Measurements from ENCODE around the gene MTUS2. TPM values are rescaled to one million over a fixed set of nuclear protein-coding genes. Genes with fewer than 3 reads are reported as not detected.

Gene MTUS2
- total RNA-seq, 2 donors from 2014 or later = not detected

DNA sequence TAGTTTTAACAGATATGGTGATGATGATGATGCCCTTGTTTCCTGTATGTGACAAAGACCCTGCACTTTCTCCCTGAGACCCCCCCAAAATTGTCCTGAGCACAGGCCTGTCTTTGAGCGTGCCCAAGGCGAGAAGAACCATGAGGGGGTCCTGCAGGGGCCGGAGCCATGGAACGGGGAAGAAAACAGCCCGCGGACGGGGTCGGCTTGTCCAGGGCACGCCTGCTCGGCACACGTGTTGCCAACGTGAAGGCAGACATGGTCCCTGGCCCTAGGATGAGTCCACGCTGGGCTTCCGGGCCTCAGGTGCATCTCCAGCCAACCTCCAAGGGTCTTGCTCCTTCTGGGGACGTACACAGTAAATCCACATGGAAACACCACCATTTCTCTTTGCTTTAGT lies 684.6 kb downstream of the MTUS2 start:
- peaks cover 12 to 16% of the 10 kb centered on the region in 2 donors for H3K27me3 Mint-ChIP-seq
- peak; percentile 28 for DNase-seq (ENCODE audit: low spot score)
- H3K36me3 Mint-ChIP-seq = no peaks in the 10 kb centered on the region
- peaks cover 0 to 5% of the 10 kb centered on the region in 2 donors for H3K4me1 Mint-ChIP-seq (ENCODE audit: low read depth in 2 of 2)
- H3K27ac Mint-ChIP-seq = no peak overlapping the region
- H3K4me3 Mint-ChIP-seq = no peak overlapping the region
- H3K9me3 Mint-ChIP-seq = no peaks in the 10 kb centered on the region
- ATAC-seq = no peak

DNA sequence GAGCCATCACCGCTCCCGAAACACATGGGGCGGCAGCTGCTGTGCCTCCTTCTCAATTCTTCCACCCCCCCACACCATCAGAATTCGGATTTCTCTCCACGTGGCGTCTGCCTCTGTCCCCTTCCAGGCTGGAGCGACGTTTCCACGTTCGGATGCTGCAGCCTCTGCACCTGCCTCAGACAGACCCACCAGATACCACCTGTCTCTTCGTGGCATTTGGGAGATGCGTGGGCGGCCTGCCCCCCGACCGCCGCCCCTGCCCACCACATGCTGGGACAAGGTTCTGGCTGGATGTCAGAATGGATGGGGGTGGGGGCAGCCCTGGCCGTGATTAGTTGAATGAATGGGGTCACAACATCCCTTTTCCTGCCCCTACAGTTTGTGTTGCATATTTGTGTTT lies 685.4 kb downstream of the MTUS2 start:
- no peaks in the 10 kb centered on the region for H3K9me3 Mint-ChIP-seq
- no peaks in the 10 kb centered on the region for H3K36me3 Mint-ChIP-seq
- H3K27ac Mint-ChIP-seq = no peak overlapping the region
- ATAC-seq = no peak
- H3K4me3 Mint-ChIP-seq = no peak overlapping the region
- H3K4me1 Mint-ChIP-seq (ENCODE audit: low read depth in 2 of 2) = peaks cover 0 to 5% of the 10 kb centered on the region in 2 donors
- peaks cover 12 to 16% of the 10 kb centered on the region in 2 donors for H3K27me3 Mint-ChIP-seq
- DNase-seq (ENCODE audit: low spot score) = peak; percentile 29

DNA sequence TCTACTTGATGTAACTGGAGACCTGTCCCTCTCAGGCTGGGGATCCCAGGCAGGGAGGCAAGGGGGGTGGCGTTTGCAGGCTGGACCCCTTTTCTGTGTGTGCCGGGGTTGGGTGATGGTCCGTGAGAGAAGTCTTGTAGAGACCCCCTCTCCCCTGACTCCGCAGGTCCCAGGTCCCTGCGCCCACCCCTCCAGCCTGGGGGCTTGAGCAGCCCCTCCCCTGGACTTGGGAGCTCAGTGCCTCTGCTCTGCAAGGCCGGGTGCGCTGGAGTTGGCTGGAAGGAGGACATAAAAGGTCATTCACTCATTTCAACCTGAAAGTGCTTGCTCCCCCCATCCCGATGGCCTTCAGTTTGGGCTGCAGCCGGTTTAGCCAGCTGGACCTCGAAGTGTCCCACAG lies 685.8 kb downstream of the MTUS2 start:
- Mint-ChIP-seq H3K27ac (no peak overlapping the region), H3K4me1 (ENCODE audit: low read depth in 2 of 2) (peaks cover 0 to 5% of the 10 kb centered on the region in 2 donors), H3K27me3 (peaks cover 12 to 16% of the 10 kb centered on the region in 2 donors), H3K4me3 (no peak overlapping the region), H3K9me3 (no peaks in the 10 kb centered on the region), H3K36me3 (no peaks in the 10 kb centered on the region)
- DNase-seq (ENCODE audit: low spot score) (no peak), ATAC-seq (no peak)

DNA sequence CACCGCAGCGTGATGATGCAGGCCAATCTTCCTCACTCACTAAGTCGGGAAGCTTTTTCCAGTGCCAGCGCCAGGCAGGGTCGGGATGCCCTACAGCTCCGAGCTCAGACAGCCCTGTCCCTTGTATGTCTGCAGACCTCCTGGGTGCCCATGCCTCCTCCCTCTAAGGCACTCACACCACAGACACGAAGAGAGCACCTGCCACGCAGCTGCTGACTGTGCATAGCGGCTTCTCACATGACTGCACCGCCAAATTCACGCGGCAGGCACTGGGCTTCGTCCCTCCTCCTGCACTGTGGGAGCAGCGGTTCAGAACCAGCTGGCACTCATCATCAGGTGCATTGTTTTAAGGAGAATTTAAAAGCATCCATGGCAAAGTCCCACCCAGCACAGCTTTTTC lies 687.2 kb downstream of the MTUS2 start:
- H3K4me1 Mint-ChIP-seq (ENCODE audit: low read depth in 2 of 2) = peaks cover 0 to 5% of the 10 kb centered on the region in 2 donors
- H3K27ac Mint-ChIP-seq = no peak overlapping the region
- peaks cover 8% of the 10 kb centered on the region in 2 donors for H3K27me3 Mint-ChIP-seq
- H3K36me3 Mint-ChIP-seq = no peaks in the 10 kb centered on the region
- no peak overlapping the region for H3K4me3 Mint-ChIP-seq
- no peaks in the 10 kb centered on the region for H3K9me3 Mint-ChIP-seq
- DNase-seq (ENCODE audit: low spot score) (no peak), ATAC-seq (no peak)

DNA sequence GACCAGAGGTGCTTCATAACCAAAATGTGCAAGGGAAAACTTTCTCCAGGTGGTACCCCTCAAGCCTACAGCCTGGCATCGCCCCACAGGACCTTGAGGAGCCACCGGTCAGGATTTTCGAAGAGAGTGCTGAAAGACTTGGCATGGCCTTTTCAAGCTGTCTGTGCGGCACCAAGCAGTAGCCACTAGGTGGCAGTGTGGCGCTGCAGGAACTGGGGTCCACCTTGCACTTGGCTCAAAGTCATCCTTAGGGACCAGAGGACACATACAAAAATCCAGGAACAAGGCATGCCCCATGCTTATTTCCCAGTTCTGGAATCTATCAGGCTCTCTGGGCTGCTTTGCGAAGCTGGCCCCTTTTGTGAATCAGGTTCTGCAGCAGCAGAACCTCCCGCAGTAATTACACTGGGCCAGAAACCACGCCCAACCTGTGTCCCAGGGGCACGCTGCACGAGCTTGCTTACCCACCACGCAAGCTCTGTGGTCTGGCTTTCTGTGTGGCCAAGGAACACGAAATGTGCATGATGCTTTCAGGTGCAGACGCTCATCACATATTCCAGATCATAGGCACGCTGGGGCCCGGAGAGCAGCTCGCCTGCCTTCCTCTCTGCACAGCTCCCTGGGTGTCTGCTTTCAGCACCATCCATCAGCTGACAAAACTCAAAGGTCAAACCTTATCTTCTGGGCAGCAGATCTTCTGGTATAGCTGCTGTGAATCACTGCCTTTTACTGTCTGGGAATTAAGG lies 688.2 kb downstream of the MTUS2 start:
- H3K36me3 Mint-ChIP-seq = no peaks in the 10 kb centered on the region
- no peak overlapping the region for H3K27ac Mint-ChIP-seq
- H3K9me3 Mint-ChIP-seq = no peaks in the 10 kb centered on the region
- ATAC-seq (peak; percentile 66 to 74), DNase-seq (ENCODE audit: low spot score) (peak; percentile 83)
- no peak overlapping the region for H3K4me3 Mint-ChIP-seq
- peaks cover 4 to 6% of the 10 kb centered on the region in 2 donors for H3K27me3 Mint-ChIP-seq
- H3K4me1 Mint-ChIP-seq (ENCODE audit: low read depth in 2 of 2) = peaks cover 0 to 5% of the 10 kb centered on the region in 2 donors

DNA sequence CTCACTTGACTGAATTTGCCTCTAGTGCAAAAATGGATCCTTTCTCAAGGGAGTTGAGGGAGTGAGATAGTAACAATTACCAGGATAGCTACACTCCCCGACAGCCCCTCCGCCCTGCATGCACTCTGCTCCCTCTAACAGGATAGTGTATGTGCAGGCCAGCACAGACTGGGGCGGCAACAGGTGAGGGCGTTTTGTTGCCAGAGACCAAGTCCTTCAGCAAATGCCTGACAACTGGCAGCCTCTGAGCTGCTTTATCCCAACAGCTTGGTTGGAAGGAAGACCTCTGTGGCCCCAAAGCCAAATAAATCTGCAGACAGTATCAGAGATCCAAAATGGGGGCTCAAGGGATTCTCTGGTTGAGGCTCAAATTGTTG lies 688.7 kb downstream of the MTUS2 start:
- Mint-ChIP-seq H3K4me3 (no peak overlapping the region), H3K36me3 (no peaks in the 10 kb centered on the region), H3K27ac (no peak overlapping the region), H3K9me3 (no peaks in the 10 kb centered on the region), H3K4me1 (ENCODE audit: low read depth in 2 of 2) (peaks cover 0 to 5% of the 10 kb centered on the region in 2 donors), H3K27me3 (peaks cover 0 to 3% of the 10 kb centered on the region in 2 donors)
- DNase-seq (ENCODE audit: low spot score) (no peak), ATAC-seq (no peak)

DNA sequence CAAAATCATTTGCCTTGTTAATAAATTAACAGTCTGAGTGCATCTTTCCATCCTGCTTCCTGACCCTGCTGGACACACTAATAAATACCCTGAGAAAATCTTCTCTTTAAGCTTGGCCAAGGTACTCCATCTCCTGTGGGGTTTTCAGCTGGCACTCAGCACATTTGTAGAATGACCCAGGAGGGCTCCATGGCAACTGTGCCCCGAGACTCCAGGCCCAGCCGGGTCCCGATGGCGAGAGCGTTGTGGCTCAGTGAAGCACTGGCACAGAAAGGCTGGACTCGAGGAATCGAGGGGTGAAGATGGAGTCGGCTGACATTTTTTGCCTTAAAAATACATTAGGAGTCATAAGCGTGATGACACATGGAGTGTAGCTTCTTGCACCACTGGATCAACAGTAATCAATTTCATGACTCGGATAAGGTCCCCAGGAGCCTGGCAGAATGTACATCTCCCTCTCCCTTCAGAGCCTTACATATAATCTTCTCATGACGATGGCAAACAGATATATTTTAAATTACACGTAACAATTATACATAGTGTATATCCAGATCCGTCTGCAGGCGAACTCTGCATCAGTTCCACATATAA lies 690.0 kb downstream of the MTUS2 start:
- Mint-ChIP-seq H3K36me3 (no peaks in the 10 kb centered on the region), H3K4me3 (no peak overlapping the region), H3K4me1 (ENCODE audit: low read depth in 2 of 2) (peaks cover 0 to 5% of the 10 kb centered on the region in 2 donors), H3K27ac (no peak overlapping the region), H3K9me3 (no peaks in the 10 kb centered on the region), H3K27me3 (no peaks in the 10 kb centered on the region)
- DNase-seq (ENCODE audit: low spot score) (no peak), ATAC-seq (no peak)

DNA sequence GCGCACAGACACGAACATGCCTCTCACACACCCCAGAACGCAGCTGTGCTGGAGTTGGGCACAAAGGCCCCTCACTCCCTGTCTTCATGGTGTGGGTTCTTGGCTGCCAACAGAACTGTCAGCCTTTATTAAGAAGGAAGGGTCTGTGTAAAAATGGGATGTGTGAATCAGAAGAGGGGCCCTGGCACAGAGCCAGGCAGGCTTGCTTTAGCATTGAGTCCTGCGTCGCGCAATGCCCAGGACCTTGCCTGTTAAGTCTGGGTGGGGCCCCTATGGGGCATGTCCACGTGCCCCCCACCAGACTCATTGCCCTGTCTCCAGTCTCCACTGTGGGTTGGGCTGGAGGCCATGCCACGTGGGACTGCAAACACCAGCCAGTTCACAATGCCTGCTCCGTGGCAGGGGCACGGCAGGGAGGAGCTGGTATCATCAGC lies 690.5 kb downstream of the MTUS2 start:
- Mint-ChIP-seq H3K4me1 (ENCODE audit: low read depth in 2 of 2) (peaks cover 0 to 5% of the 10 kb centered on the region in 2 donors), H3K27me3 (no peaks in the 10 kb centered on the region), H3K36me3 (no peaks in the 10 kb centered on the region), H3K9me3 (no peaks in the 10 kb centered on the region), H3K4me3 (no peak overlapping the region), H3K27ac (peak overlapping the region in 1 of 2 donors; percentile 58)
- no peak for ATAC-seq
- no peak for DNase-seq (ENCODE audit: low spot score)

DNA sequence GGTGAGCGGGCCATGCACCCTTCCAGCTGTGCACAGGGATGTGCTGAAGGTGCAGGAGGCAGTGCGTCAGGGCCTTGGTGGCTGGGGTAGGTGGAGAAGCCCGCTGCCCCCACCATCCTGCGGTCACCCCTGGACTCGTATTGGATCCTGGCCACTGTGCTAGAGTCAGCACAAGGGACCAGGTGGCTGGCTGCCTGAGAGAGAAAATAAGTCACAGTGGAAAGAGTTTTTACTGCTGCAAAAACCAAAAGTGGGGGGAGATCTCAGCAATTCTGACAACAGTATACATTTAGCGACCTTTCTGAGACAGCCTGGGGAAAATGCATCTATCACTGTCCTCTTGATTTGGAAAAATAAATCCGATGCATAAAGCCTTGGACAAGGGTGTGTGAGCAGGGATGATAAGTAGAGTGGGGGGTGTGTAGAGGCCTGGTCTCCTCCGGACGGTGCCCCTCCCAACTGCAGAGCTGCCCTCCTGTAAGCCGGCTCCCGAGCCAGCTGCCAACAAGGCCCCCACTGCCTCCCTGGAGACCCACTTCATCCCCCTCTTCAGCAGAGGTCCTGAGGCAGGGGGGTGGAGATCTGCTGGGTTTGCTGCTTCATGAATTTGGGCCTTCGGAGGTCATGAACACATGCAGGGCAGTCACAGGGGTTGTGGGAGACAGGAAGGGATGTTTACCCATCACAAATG lies 691.1 kb downstream of the MTUS2 start:
- Mint-ChIP-seq H3K4me1 (ENCODE audit: low read depth in 2 of 2) (peaks cover 0 to 5% of the 10 kb centered on the region in 2 donors), H3K27me3 (no peaks in the 10 kb centered on the region), H3K36me3 (no peaks in the 10 kb centered on the region), H3K27ac (peak overlapping the region in 1 of 2 donors; percentile 58), H3K9me3 (no peaks in the 10 kb centered on the region), H3K4me3 (no peak overlapping the region)
- ATAC-seq = no peak
- DNase-seq (ENCODE audit: low spot score) = no peak

DNA sequence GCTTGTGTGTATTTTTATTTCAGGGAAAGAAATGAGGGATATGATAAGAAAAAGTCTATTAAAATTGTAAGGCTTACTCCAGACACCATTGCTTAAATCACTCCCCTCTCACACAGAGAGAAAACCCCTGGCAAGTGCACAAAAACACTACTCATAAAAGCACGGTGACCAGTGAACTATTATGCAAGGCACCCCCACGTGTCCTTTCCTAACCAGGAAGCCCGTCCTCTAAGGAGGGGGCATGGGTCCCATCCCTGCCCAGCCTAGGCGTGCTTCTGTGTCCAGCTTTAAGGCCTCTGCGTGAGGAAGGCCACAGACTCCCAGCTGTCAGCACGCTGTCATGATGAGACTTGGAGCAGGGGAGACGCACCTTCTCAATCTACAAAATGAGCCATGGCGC lies 691.8 kb downstream of the MTUS2 start:
- Mint-ChIP-seq H3K27me3 (no peaks in the 10 kb centered on the region), H3K4me1 (ENCODE audit: low read depth in 2 of 2) (peaks cover 0 to 5% of the 10 kb centered on the region in 2 donors), H3K4me3 (no peak overlapping the region), H3K36me3 (no peaks in the 10 kb centered on the region), H3K27ac (peak overlapping the region in 1 of 2 donors; percentile 58), H3K9me3 (no peaks in the 10 kb centered on the region)
- no peak for ATAC-seq
- DNase-seq (ENCODE audit: low spot score) = no peak

DNA sequence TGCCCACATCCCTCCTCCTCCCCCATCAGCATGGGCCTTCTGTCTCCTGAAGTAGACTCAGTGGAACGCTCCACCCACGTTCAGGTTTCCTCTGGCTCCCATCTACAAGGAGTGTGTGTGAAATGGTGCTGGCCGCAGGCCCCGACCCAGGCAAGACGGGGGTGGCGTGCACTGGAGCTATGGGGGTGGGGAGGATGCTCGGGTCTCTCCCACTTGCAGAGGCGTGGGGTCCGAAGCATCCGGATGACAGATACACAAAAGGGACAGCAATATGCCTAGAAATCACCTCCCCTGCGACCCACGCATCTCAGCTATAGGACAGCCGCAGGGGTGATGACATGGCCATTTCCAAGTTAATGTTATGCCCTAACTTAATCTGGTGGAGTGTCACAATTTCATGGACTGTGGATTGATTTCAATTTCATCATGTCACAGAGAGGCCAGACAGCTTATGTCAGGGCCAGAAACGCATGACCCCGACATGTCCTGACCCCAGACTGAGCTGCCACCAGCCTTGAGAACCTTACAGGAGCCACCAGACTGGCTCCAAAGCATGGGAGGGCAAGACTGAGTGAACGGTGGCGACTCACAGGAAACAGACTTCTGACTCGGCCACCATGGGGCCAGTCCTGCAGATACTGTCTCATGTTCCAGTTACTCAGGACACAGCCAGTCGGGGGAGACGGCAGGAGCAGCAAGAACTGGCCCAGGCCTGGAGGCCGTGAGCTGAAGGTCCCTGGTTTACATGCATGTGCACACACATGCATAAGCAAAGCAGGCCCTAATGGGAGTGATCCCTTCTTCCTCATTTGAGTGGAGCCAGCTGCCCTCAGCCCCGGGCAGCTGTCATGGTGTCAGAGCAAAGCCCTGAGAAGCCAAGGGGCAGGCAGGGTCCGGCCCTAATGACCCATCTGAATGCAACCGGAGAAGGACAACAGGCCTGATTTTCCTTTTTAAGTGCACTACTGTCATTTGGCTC lies 693.2 kb downstream of the MTUS2 start:
- no peaks in the 10 kb centered on the region for H3K9me3 Mint-ChIP-seq
- no peak overlapping the region for H3K27ac Mint-ChIP-seq
- H3K4me3 Mint-ChIP-seq = no peak overlapping the region
- no peaks in the 10 kb centered on the region for H3K27me3 Mint-ChIP-seq
- DNase-seq (ENCODE audit: low spot score) (no peak), ATAC-seq (no peak)
- H3K36me3 Mint-ChIP-seq = no peaks in the 10 kb centered on the region
- H3K4me1 Mint-ChIP-seq (ENCODE audit: low read depth in 2 of 2) = peaks cover 0 to 5% of the 10 kb centered on the region in 2 donors

DNA sequence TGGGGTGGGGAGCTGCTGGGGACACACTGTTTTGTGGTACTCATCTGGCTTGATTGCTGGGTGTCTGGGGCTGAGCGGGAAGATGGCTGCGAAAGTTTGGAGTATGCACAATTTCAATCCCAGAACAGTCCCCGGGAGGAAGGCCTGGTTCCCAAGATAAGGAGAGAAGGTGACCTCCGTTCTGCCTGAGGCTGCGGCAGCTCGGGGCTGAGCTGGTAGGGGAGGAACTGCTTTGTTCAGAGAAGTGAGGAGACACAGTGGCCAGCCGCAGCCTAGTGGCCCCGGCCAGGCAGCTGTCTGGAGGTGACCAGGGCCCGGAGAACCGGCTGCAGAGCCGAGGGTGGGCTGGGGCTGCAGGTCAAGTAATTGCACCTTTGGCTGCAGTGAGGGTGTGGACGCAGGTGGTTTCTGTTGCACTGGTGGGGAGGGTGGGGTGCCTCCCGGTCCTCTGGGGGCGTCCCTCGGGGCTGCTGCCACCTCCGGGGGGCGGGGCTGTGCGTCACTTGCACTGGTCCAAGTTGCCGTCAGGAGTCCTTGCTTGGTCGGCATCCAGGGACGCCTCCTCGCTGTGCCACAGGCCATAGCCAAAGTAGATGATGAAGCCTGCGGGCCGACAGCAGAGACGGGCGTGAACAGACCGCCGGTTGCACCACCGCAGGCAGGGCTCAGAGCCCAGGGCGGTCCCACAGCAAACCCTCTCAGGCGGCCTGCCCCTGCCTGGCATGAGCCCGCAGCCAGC lies 694.0 kb downstream of the MTUS2 start:
- peaks cover 0 to 3% of the 10 kb centered on the region in 2 donors for H3K4me1 Mint-ChIP-seq (ENCODE audit: low read depth in 2 of 2)
- H3K9me3 Mint-ChIP-seq = no peaks in the 10 kb centered on the region
- no peak overlapping the region for H3K27ac Mint-ChIP-seq
- ATAC-seq = no peak
- H3K27me3 Mint-ChIP-seq = no peaks in the 10 kb centered on the region
- H3K36me3 Mint-ChIP-seq = no peaks in the 10 kb centered on the region
- H3K4me3 Mint-ChIP-seq = no peak overlapping the region
- no peak for DNase-seq (ENCODE audit: low spot score)
